HG02642 (cell line): ENCODE measurements around the gene PCSK2.
A peak's percentile ranks its signal among the peaks of the same experiment; 100 is the strongest.

ENCODE experiments used
- ATAC-seq: cut with Tn5 transposase; IDR thresholded peaks from one replicate; pipeline ENCODE4 v1.9.1; 2021; ENCODE audit warnings: mild to moderate bottlenecking; ENCODE audit not compliant: unreplicated experiment, poor library complexity

The PCSK2 gene

GRCh38 chr20:17500826-17501225, 274.0 kb downstream of the PCSK2 start:
- no peak for ATAC-seq

DNA sequence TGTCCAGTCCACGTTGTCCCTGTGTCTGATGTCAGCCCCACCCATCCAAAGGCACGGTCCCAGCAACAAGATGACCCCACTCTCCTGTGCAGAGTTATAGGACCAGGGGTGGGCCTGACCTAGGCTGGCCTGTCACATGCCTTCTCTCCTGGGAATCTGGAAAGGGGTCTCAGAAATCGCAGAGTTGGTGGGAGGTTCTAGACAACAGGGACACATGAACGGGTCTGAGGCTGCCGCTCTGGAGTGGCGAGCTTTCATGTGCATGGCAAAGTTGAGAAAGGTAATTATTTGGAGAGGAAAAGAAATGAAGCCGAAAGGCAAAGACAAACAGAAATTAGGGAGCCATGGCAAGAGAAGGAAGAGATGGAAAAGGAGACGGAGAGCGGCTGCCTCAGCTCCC, 274.9 kb downstream of the PCSK2 start:
- ATAC-seq = no peak

DNA sequence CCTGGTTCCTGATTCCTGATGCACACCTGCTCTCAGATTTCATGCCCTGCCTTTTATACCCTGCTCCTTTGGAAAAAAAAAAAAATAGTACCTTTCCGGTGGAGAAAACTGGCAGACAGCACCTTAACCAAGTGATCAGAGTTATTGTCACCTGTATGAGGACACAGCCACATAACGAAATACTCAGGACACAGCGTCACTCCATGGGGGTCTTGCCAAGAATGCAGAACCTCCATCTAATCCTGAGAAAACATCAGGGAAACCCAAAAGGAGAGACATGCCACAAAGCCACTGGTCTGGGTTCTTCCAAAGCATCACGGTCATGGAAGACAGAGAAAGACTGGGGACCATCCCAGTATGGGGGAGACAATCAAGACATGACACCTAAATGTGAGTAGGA, 275.3 kb downstream of the PCSK2 start:
- no peak for ATAC-seq

DNA sequence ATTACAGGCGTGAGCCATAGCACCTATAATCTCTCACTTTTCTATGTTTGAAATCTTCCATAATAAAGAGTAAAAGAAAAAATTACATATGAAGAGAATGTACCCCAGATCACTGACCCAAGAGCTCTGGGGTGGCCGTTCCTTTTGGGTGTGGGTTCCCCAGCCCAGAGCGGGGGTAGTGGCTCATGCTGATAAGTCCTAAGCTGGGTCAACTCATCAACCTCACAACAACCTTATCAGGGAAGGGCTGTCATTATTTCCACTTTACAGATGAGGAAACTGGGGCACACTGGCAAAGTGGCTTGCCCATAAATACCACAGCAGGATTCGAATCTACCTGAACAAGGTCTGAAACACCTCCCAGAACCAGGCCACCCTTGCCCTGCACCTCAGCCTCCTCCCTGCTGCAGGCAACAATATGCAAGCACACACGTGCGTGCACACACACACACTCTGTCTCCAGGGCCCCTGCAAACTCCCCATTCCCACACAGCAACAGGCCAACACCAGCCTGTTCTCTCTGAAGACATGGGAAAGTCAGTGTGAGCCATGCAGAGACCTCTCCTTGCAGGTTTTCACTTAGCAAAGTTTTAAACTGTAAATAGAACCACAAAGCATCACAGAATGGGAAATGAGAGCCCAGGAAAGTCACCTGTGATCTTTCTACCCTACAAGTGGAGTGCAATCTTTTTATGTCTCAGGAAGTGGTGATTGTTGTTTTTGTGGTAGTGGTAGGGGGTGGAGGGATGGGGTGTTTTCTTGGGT, 276.6 kb downstream of the PCSK2 start:
- ATAC-seq = no peak

GRCh38 chr20:17504066-17504897, 277.4 kb downstream of the PCSK2 start:
- ATAC-seq = peak; percentile 22

- ATAC-seq = peak; percentile 68
Measured at GRCh38 chr20:17504898-17505635, 278.2 kb downstream of the PCSK2 start.

DNA sequence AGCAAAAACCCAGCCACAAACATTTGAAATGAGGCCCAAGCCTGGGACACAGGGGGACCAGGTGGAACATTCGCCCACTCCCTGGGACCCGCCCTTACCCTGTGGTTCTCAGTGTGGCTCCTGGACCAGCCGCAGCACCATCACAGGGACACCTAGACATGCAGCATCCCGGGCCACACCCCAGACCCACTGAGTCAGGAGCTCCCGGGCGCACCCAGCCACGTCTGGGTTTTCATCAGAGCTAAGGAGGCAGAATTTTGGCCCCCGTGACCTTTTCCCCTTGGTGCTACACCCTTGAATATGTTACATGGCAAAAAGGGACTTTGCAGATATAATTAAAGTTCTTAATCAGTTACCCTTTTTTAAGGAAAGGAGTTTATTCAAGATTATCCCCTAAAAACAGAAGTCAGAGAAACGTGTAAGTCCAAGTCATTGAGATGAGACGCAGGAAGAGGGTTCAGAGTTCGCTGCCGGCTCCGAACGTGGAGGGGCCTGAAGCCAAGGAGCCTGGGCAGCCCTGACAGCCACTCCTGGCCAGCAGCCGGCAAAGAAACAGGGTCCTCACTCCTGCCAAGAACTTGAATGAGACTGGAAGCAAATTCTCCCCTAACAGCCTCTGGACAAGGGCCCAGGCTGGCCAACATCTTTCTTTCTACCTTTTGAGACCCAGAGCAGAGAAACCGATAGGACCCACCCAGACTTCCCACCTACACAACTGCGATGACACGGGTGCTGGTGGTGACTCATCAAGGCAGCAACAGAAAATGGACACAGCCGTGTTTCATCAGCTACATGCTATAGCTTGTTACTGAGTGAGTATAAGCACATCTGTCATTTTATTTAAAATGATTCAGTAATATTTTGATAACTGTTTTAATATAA, 279.0 kb downstream of the PCSK2 start:
- no peak for ATAC-seq

DNA sequence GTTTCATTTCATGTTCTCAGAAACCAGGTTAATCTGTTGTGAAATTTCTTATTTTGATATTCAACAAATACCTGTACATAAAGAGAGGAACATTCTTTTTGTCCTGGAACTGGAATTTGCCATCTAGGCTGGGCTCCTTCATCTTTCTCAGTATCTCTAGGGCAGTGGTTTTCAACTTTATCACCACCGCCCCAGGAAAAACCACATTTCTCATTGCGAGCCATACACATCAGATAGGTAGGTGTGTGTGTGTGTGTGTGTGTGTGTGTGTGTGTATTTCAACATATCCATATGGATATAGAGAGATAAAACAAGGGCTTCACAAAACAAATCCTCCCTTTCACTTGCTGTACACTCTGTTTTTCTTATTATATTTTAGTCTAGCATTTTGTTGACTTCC, 280.2 kb downstream of the PCSK2 start:
- no peak for ATAC-seq

DNA sequence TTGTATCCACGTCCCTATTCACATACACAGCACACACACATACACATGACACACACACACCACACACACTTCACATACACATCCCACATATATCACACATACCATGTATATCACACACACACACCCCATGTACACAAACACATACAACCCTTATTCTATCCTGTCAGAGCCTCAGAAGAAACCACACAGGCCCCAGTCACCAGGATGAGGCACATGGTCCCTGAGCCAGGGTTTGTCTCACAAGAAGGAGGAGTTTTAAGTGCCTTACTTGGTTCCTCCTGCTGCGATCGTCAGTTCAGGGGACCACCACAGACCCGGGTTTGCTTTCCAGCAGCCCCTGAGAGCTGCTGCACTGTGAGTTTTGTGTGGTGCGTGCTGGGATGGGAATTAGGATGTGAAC, 280.7 kb downstream of the PCSK2 start:
- no peak for ATAC-seq

DNA sequence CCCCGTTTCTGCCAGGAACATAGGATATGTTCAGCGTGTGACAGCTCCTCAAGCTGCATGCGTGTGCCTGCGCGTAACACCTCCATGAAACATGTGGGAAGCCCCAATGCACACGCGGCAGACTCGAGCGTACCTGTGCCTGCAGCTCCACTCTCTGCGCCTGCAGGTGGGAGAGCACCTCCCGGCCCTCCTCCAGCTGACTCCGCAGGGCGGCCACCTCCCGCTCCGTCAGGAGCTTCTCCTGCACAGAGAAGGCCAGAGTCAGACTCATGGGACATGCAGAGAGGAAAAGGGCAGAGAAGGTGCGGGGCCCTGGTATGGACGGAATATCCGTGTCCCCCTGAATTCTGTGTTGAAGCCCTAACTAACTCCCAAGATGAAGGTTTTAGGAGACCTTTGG, 281.9 kb downstream of the PCSK2 start:
- no peak for ATAC-seq

DNA sequence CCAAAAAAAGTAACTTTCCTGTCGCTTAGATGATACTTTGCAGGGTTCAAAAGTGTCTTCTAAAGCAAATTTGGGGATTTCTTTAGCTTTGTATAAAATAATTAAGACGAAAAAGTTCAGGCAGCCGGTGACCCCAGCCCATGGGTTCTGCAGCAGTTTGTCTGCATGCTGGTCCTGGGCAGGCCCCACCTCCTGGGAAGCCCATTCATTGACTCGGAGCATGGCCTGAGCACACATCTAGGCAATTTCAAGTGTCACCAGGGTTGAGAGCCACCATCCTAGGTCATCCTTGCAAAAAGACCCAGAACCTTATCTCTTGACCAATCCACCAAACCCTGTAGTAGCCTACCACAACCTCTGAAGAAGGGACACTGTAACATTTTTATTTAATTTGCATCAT, 283.7 kb downstream of the PCSK2 start:
- no peak for ATAC-seq

DNA sequence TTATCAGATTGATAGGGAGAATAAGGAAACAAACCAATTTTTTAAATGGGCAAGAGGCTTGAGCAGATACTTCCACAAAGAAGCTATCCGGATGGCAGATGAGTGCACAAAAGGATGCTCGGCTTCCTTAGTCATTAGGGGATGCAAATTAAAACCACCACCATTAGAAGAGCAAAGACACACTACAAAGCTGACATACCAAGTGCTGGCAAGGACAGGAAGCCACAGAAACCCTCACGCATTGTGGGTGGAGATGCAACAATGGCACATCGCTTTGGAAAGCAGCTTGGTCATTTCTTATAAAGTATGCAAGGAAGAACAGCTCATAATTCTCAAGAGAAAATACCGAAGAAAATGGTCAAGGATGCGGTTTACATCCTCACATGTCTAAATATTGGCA, 284.6 kb downstream of the PCSK2 start:
- ATAC-seq = no peak

DNA sequence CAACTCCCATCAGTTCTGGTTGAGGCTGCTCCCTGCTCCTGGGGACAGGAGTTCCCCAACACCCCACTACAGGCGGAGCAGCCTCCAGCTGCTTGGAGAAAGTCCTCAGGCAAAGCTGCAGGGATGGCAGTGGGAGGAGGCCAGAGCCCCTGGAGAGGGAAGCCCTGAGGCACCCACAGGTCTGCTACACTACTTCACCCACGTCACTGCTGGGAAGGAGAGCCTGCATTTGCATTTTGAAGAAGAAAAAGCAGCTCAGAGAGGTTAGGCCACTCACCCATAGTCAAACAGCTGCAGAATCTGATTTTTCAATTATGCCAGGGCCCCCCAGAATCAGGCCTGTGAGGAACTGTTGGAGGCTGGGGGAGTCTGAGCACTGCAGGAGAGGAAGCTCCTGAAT, 287.1 kb downstream of the PCSK2 start:
- no peak for ATAC-seq

DNA sequence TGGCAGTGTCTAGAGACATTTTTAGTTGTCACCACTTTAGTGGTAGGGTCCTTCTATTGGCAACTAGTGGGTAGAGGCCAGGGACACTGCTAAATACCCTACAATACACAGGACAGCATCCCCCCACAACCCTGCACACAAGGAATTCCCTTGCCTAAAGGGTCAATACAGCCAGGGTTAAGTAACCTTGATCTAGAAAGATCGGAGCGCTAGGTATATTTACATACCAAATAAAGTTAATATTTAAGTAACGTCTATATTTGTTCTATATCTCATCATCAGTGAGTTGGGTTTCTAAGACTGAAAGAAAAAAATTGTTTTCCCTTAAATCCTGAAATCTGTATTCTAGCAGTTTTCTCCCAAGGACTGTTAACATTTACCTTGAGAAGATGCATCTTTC, 288.2 kb downstream of the PCSK2 start:
- ATAC-seq = no peak

DNA sequence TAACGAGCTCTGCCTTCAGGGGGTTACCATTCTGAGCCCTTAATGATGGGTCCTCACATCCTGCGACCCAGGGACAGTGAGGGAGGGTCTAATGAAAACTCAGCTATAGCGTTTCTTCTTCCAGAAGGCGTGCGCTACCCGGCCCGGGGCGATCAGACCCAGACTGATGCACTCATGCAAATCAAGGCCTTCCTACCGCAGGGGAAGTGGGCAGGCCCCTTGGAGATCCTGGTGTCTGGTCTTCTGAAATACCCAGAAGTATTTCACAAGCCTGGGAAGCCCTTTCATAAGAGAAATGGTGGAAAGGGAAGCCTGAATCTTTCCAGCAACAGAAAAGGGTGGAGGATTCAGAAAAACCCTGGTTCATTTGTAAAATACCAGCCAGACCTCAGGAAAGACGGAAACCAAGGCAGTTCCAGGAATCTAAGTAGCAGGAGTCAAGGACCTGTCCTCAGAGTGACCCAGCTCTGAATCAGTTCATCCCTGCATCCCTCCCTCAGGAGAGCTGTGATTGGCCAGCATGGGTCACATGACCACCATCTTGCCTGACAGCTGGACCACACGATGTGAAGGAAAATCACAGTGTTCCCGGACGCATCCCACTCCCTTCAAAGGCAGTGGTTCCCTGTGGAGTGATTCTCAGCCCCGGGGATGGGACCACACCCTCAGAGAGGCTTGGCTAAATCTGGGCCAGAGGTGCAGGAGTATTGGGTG, 291.7 kb downstream of the PCSK2 start:
- ATAC-seq = no peak

- ATAC-seq = no peak
Measured at GRCh38 chr20:17519606-17520285, 292.9 kb downstream of the PCSK2 start.

DNA sequence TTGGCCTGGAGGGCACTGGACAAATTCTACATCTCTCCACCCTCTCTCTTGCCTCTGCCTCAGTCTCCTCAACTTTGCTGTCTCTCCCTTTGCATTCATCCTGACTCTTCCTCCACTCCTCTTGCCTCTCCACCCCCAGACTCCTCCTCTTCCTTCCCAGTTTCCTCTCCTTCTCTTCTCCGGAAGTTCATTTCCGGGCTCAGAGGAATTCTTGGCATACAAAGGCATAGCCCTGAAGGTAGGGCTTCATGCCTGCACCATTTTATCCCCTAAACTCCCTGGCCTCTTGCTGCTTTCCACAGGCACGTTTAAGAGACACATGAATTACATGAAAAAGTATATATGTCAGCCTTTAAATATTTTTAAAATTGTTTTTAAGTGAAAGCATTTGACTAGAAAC, 293.7 kb downstream of the PCSK2 start:
- no peak for ATAC-seq

GRCh38 chr20:17522528-17522927, 295.7 kb downstream of the PCSK2 start:
- ATAC-seq = no peak

GRCh38 chr20:17523326-17523725, 296.5 kb downstream of the PCSK2 start:
- ATAC-seq = no peak
